Upper lobe of left lung (tissue), 4 donors: ENCODE results near the gene ABCA6.

ENCODE experiments used
- POLR2A ChIP-seq, 4 donors: fragments of 450-650 bp; IDR thresholded peaks; one replicate each; pipeline ENCODE4 v1.5.1; 2016 to 2017; ENCODE audit warnings: antibody characterized with exemption in 4 of 4, mild to moderate bottlenecking in 2 of 4
- POLR2AphosphoS5 ChIP-seq, 2 donors: sonication (generic); formaldehyde crosslinking; IDR thresholded peaks; one replicate each; pipeline ENCODE4 v1.5.1; 2017; ENCODE audit warnings: antibody characterized with exemption in 2 of 2
- TF ChIP-seq, protein P1 (sequence below), 6 experiments: fragments of 450-650 bp in 4 of 6; fragments of 200-600 bp in 2 of 6; sonication (generic) in 2 of 6; IDR thresholded peaks; one replicate each; pipeline ENCODE4 v1.5.1; 2016 to 2019; ENCODE audit warnings: antibody characterized with exemption in 6 of 6

DNA sequence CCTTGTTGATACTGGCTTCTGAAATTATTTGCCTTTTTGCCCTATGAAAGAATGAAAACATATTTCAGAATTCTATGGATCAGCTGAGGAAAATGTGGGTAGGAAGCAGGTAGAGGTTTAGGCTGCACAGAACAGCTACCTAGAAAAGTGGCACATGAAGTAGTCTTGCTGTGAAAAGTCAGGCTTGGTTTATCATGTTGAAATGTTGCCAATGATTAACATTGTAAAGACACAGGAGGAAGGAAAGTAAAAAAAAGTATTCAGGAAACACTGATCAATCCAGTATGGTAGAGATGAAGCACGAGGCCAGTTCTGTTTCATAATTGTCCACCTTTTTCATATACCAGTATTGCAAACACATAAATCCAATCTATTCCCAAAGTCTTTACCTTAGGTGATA is 29.9 kb downstream of the ABCA6 start:
- TF ChIP-seq, protein P1, sequence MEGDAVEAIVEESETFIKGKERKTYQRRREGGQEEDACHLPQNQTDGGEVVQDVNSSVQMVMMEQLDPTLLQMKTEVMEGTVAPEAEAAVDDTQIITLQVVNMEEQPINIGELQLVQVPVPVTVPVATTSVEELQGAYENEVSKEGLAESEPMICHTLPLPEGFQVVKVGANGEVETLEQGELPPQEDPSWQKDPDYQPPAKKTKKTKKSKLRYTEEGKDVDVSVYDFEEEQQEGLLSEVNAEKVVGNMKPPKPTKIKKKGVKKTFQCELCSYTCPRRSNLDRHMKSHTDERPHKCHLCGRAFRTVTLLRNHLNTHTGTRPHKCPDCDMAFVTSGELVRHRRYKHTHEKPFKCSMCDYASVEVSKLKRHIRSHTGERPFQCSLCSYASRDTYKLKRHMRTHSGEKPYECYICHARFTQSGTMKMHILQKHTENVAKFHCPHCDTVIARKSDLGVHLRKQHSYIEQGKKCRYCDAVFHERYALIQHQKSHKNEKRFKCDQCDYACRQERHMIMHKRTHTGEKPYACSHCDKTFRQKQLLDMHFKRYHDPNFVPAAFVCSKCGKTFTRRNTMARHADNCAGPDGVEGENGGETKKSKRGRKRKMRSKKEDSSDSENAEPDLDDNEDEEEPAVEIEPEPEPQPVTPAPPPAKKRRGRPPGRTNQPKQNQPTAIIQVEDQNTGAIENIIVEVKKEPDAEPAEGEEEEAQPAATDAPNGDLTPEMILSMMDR (IDR thresholded peaks at IDR 0.05), result no peak
- TF ChIP-seq POLR2A (IDR thresholded peaks at IDR 0.05) (no peak), POLR2AphosphoS5 (IDR thresholded peaks at IDR 0.05) (no peak)
